CD14-positive monocyte (primary cell): ENCODE measurements around the gene DHTKD1. TPM values are rescaled to one million over a fixed set of nuclear protein-coding genes. Genes with fewer than 3 reads are reported as not detected.

Experiments used
- DNase-seq, 3 donors: peaks; one replicate each; pipeline ENCODE4 v3.0.0-alpha.2; 2011 to 2022
- H2AFZ ChIP-seq: 2 replicates; pipeline ENCODE4 v1.6.0; 2012; ENCODE audit warnings: mild to moderate bottlenecking, low read depth, low read length, inconsistent platforms; ENCODE audit not compliant: insufficient read depth, poor library complexity, severe bottlenecking
- H3K27ac ChIP-seq, 2 donors: 1 replicate in 1 of 2; 2 replicates in 1 of 2; pipeline ENCODE4 v1.5.1; 2012 to 2013; ENCODE audit warnings: low read length in 2 of 2, control low read depth in 1 of 2, inconsistent platforms in 1 of 2, low read depth in 1 of 2, mild to moderate bottlenecking in 1 of 2
- H3K27me3 ChIP-seq, 2 donors: one replicate each; pipeline versions ENCODE4 v1.6.0 to v1.6.1; 2011 to 2013; ENCODE audit warnings: low read length in 2 of 2; ENCODE audit not compliant: control insufficient read depth in 2 of 2, insufficient read depth in 2 of 2
- H3K36me3 ChIP-seq, 2 donors: replicated peaks in 1 of 2; 1 replicate in 1 of 2; 2 replicates in 1 of 2; pipeline versions ENCODE4 v1.5.1 to v1.6.1; 2012 to 2013; ENCODE audit warnings: low read length in 2 of 2, control low read depth in 1 of 2, inconsistent platforms in 1 of 2, mild to moderate bottlenecking in 1 of 2; ENCODE audit not compliant: insufficient read depth in 2 of 2, control insufficient read depth in 1 of 2
- H3K4me1 ChIP-seq, 2 donors: 1 replicate in 1 of 2; 2 replicates in 1 of 2; pipeline versions ENCODE4 v1.5.1 to v1.6.1; 2012 to 2013; ENCODE audit warnings: low read length in 2 of 2, control low read depth in 1 of 2, inconsistent platforms in 1 of 2, mild to moderate bottlenecking in 1 of 2, moderate library complexity in 1 of 2; ENCODE audit not compliant: insufficient read depth in 2 of 2, control insufficient read depth in 1 of 2
- H3K4me2 ChIP-seq: replicated peaks from 2 replicates; pipeline ENCODE3; 2012; ENCODE audit warnings: low read length, moderate library complexity, mild to moderate bottlenecking; ENCODE audit not compliant: poor library complexity, severe bottlenecking; ENCODE audit errors: extremely low read depth
- H3K4me3 ChIP-seq, 3 experiments: fragments of 200-600 bp in 1 of 3; sonication (generic) in 1 of 3; replicated peaks in 1 of 3; 1 replicate in 2 of 3; 2 replicates in 1 of 3; pipeline ENCODE4 v1.5.1; 2011 to 2013; ENCODE audit warnings: low read length in 3 of 3, mild to moderate bottlenecking in 3 of 3, control low read depth in 2 of 3, low read depth in 2 of 3, inconsistent platforms in 1 of 3, moderate library complexity in 1 of 3
- H3K79me2 ChIP-seq: 2 replicates; pipeline ENCODE4 v1.6.0; 2012; ENCODE audit warnings: mild to moderate bottlenecking, control low read depth, inconsistent platforms, low read length, moderate library complexity; ENCODE audit not compliant: insufficient read depth
- H3K9ac ChIP-seq: 2 replicates; pipeline ENCODE4 v1.6.0; 2017; ENCODE audit warnings: low read length, mild to moderate bottlenecking; ENCODE audit not compliant: insufficient read depth, poor library complexity, severe bottlenecking
- H3K9me3 ChIP-seq, 2 donors: replicated peaks in 1 of 2; 1 replicate in 1 of 2; 2 replicates in 1 of 2; pipeline versions ENCODE4 v1.5.1 to v1.6.1; 2012 to 2013; ENCODE audit warnings: low read length in 2 of 2, control low read depth in 1 of 2; ENCODE audit not compliant: control insufficient read depth in 1 of 2, insufficient read depth in 1 of 2
- H4K20me1 ChIP-seq: 2 replicates; pipeline ENCODE4 v1.6.0; 2012; ENCODE audit warnings: mild to moderate bottlenecking, low read length, control low read depth, moderate library complexity; ENCODE audit not compliant: insufficient read depth
- H3K27ac Mint-ChIP-seq, 7 donors: one replicate each; pipeline ENCODE4 v1.8.0; 2020; ENCODE audit warnings: mild to moderate bottlenecking in 7 of 7, mixed read lengths in 7 of 7, moderate library complexity in 6 of 7, inconsistent platforms in 2 of 7
- H3K27me3 Mint-ChIP-seq, 3 donors: one replicate each; pipeline ENCODE4 v1.8.0; 2021 to 2022; ENCODE audit warnings: low read depth in 3 of 3, mild to moderate bottlenecking in 3 of 3, mixed read lengths in 3 of 3, moderate library complexity in 3 of 3, inconsistent platforms in 1 of 3
- H3K36me3 Mint-ChIP-seq, 2 donors: one replicate each; pipeline ENCODE4 v1.8.0; 2020; ENCODE audit warnings: mixed read lengths in 2 of 2, inconsistent platforms in 1 of 2, mild to moderate bottlenecking in 1 of 2
- H3K4me1 Mint-ChIP-seq: one replicate; pipeline ENCODE4 v1.8.0; 2020; ENCODE audit warnings: mild to moderate bottlenecking, mixed read lengths
- H3K4me3 Mint-ChIP-seq, 2 donors: one replicate each; pipeline ENCODE4 v1.8.0; 2020; ENCODE audit warnings: mild to moderate bottlenecking in 2 of 2, mixed read lengths in 2 of 2, moderate library complexity in 1 of 2
- H3K9me3 Mint-ChIP-seq, 7 donors: one replicate each; pipeline ENCODE4 v1.8.0; 2020 to 2022; ENCODE audit warnings: mixed read lengths in 7 of 7, mild to moderate bottlenecking in 6 of 7, moderate library complexity in 6 of 7, inconsistent platforms in 2 of 7
- CTCF ChIP-seq: fragments of 200-600 bp; IDR thresholded peaks from one replicate; pipeline ENCODE4 v1.8.0; 2022; ENCODE audit warnings: antibody characterized with exemption, mild to moderate bottlenecking
- WGBS: methylation state at CpG from one replicate; pipeline ENCODE4 v1.1.5; 2013; ENCODE audit warnings: missing lambda C conversion rate; ENCODE audit not compliant: insufficient coverage; 5-methylcytosine and 5-hydroxymethylcytosine counted together
- intact Hi-C, 2 donors: fragments of 100-400 bp; cut with micrococcal nuclease; formaldehyde crosslinking; loops; one replicate each; pipeline versions ENCODE4 v1.15.0 to v1.15.1; 2023
- polyA plus RNA-seq, 3 donors: library from polyadenylated mRNA; depleted of rRNA in 1 of 3; unstranded in 2 of 3; stranded (reverse) in 1 of 3; fragments of 300-500 nt in 2 of 3; fragments of >200 nt in 1 of 3; fragmentation: Illumina TruSeq in 2 of 3; gene quantifications; 1 replicate in 2 of 3; 2 replicates in 1 of 3; pipeline ENCODE4 v1.2.3, GENCODE V29; 2012 to 2021

DHTKD1 gene
- polyA plus RNA-seq, 3 donors = 7.0 to 12.1 (median 11.2) TPM

GRCh38 chr10:12162927-12163326 lies 94.2 kb downstream of the DHTKD1 start:
- WGBS = 70% methylated on average over 2 of the region's 6 CpGs
- Histone ChIP-seq H3K4me3 (no peak overlapping the region), H3K27ac (no peak overlapping the region), H2AFZ (no peak overlapping the region), H3K27me3 (peaks cover 47 to 73% of the 10 kb centered on the region in 2 donors), H3K9me3 (no peaks in the 10 kb centered on the region), H3K9ac (no peak overlapping the region), H4K20me1 (peaks cover 61% of the 10 kb centered on the region), H3K4me2 (no peak overlapping the region), H3K4me1 (peaks cover 9% of the 10 kb centered on the region in 2 donors), H3K79me2 (no peaks in the 10 kb centered on the region), H3K36me3 (peaks cover 5 to 42% of the 10 kb centered on the region in 2 donors)
- intact Hi-C loops = no loop called here
- no peak for DNase-seq
- peak overlapping the region in 1 of 2 donors; percentile 80 for H3K4me3 Mint-ChIP-seq
- H3K36me3 Mint-ChIP-seq = peaks cover 59 to 63% of the 10 kb centered on the region in 2 donors
- H3K27ac Mint-ChIP-seq = no peak overlapping the region
- TF ChIP-seq CTCF = no peak
- peaks cover 54 to 64% (median 63%) of the 10 kb centered on the region in 3 donors for H3K27me3 Mint-ChIP-seq
- peaks cover 7% of the 10 kb centered on the region for H3K4me1 Mint-ChIP-seq
- H3K9me3 Mint-ChIP-seq = peaks cover 0 to 8% (median 5%) of the 10 kb centered on the region in 7 donors

- no peak overlapping the region for H2AFZ ChIP-seq
- no peak for DNase-seq
- no peaks in the 10 kb centered on the region for H3K79me2 ChIP-seq
- Mint-ChIP-seq H3K4me1 (no peaks in the 10 kb centered on the region), H3K27me3 (peaks cover 48 to 58% (median 58%) of the 10 kb centered on the region in 3 donors), H3K27ac (no peak overlapping the region), H3K4me3 (peak overlapping the region in 1 of 2 donors; percentile 65), H3K9me3 (peaks cover 0 to 8% (median 2%) of the 10 kb centered on the region in 7 donors), H3K36me3 (peaks cover 67 to 75% of the 10 kb centered on the region in 2 donors)
- no peak overlapping the region for H3K27ac ChIP-seq
- no peak overlapping the region for H3K9ac ChIP-seq
- no peak overlapping the region for H3K4me3 ChIP-seq
- no peaks in the 10 kb centered on the region for H3K4me1 ChIP-seq
- no peak overlapping the region for H3K4me2 ChIP-seq
- no peak for TF ChIP-seq CTCF
- WGBS = 81% methylated on average over 7 of the region's 12 CpGs
- peaks cover 5 to 47% of the 10 kb centered on the region in 2 donors for H3K36me3 ChIP-seq
- H3K9me3 ChIP-seq = no peaks in the 10 kb centered on the region
- H3K27me3 ChIP-seq = peaks cover 47 to 72% of the 10 kb centered on the region in 2 donors
- H4K20me1 ChIP-seq = peaks cover 51% of the 10 kb centered on the region
- intact Hi-C loops = no loop called here
Measured at GRCh38 chr10:12164085-12164484, 95.3 kb downstream of the DHTKD1 start.
